SU-DHL-6 (cell line): ENCODE results near the gene NBEA.

Experiments
- CTCF ChIP-seq: fragments of 200-600 bp; sonication (generic); IDR thresholded peaks from one replicate; pipeline ENCODE4 v1.5.1; 2017; ENCODE audit warnings: antibody characterized with exemption, mild to moderate bottlenecking, low read length, moderate library complexity; ENCODE audit not compliant: insufficient read depth, poor library complexity, severe bottlenecking
- EZH2phosphoT487 ChIP-seq: fragments of 200-600 bp; sonication (generic), shearing (Covaris generic); conservative IDR thresholded peaks from 2 replicates; pipeline ENCODE4 v1.6.1; 2018; ENCODE audit warnings: mild to moderate bottlenecking, antibody characterized with exemption, low read length, moderate library complexity, mixed read lengths

DNA sequence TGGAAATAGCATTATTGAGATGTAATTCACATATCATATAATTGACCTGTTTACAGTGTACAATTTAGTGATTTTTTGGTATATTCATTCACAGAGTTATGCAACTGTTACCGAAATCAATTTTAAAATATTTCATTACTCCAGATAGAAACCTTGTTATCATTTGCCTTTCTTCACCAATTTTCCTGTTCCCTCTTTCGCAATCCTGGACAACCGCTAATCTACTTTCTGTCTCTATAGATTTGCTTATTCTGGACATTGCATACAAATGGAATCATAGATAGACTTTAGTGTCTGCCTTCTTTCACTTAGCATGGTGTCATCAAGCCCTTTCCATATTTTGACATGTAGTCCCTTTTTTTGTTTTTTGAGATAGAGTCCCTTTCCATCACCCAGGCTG, 515.2 kb downstream of the NBEA start:
- no peak for TF ChIP-seq CTCF
- TF ChIP-seq EZH2phosphoT487, result no peak
